Breast epithelium (tissue), 4 donors: ENCODE data around the gene TRIM10. TPM values are rescaled to one million over a fixed set of nuclear protein-coding genes. Genes with fewer than 3 reads are reported as not detected.

Experiments used
- DNase-seq, 2 donors: peaks; one replicate each; pipeline ENCODE4 v3.0.0-alpha.2; 2019; ENCODE audit warnings: low spot score in 2 of 2
- H3K27ac ChIP-seq, 2 donors: fragments of 200-600 bp; sonication (generic) in 1 of 2; one replicate each; pipeline ENCODE4 v1.5.1; 2016 to 2019; ENCODE audit warnings: mild to moderate bottlenecking in 1 of 2
- H3K27me3 ChIP-seq, 2 donors: fragments of 200-600 bp; sonication (generic) in 1 of 2; one replicate each; pipeline versions ENCODE4 v1.5.1 to v1.6.0; 2017 to 2019; ENCODE audit warnings: control low read depth in 1 of 2, mild to moderate bottlenecking in 1 of 2
- H3K36me3 ChIP-seq: fragments of 200-600 bp; one replicate; pipeline ENCODE4 v1.5.1; 2019
- H3K4me1 ChIP-seq, 2 donors: fragments of 200-600 bp; sonication (generic); one replicate each; pipeline ENCODE4 v1.5.1; 2016 to 2019; ENCODE audit warnings: control low read depth in 1 of 2
- H3K4me3 ChIP-seq, 3 donors: fragments of 200-600 bp; sonication (generic); 1 replicate in 2 of 3; 2 replicates in 1 of 3; pipeline ENCODE4 v1.5.1; 2016 to 2019; ENCODE audit warnings: mild to moderate bottlenecking in 3 of 3, moderate library complexity in 2 of 3
- H3K9me3 ChIP-seq, 2 donors: fragments of 200-600 bp; sonication (generic) in 1 of 2; one replicate each; pipeline ENCODE4 v1.5.1; 2016 to 2019; ENCODE audit warnings: control low read depth in 1 of 2
- POLR2A ChIP-seq: fragments of 450-650 bp; IDR thresholded peaks from one replicate; pipeline ENCODE4 v1.6.1; 2016; ENCODE audit warnings: antibody characterized with exemption, mild to moderate bottlenecking, moderate library complexity
- POLR2AphosphoS5 ChIP-seq, 3 donors: sonication (generic); formaldehyde crosslinking; IDR thresholded peaks; one replicate each; pipeline ENCODE4 v1.6.1; 2017; ENCODE audit warnings: antibody characterized with exemption in 3 of 3
- intact Hi-C: fragments of 100-400 bp; cut with DNase I; formaldehyde crosslinking; loops from one replicate; pipeline ENCODE4 v1.15.1; 2023; ENCODE audit warnings: low total_unique reads
- total RNA-seq, 3 donors: library from RNA; depleted of rRNA; stranded (reverse); fragments of >200 nt; gene quantifications; one replicate each; pipeline ENCODE4 v1.1.0, GENCODE V29; 2016
- TF ChIP-seq, protein P1 (sequence below), 3 donors: fragments of 450-650 bp; IDR thresholded peaks; one replicate each; pipeline ENCODE4 v1.5.1; 2016 to 2017; ENCODE audit warnings: antibody characterized with exemption in 3 of 3, mild to moderate bottlenecking in 3 of 3, moderate library complexity in 3 of 3

Gene TRIM10
- total RNA-seq, 3 donors from 2014 or later, result not detected

DNA sequence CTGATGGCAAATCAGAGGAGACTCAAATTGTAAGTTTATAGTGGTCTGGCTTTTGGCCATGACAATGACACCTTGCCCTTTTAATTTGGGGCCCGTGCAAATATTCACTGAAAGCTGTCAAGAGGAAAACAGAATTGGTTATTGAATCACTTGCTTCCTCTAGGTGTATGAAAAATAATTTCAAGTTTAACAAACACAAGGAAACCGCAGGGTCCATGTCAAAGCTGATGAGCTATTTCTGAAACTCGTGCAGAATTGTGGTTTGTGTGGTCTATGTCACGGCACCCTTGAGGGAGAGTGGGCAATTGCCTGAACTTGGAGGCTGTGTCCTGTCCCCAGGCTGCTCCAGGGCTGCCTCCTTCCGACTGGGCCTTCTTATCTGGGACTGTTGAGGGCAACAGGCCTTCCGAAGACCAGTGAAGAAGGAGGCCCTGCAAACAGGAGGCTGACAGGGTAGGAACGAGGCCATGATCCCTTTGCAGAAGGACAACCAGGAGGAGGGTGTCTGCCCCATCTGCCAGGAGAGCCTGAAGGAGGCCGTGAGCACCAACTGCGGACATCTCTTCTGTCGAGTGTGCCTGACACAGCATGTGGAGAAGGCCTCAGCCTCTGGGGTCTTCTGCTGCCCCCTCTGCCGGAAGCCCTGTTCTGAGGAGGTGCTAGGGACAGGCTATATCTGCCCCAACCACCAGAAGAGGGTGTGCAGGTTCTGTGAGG lies 24.3 kb downstream of the TRIM10 start:
- Histone ChIP-seq H3K9me3 (no peaks in the 10 kb centered on the region), H3K27me3 (peaks cover 0 to 8% of the 10 kb centered on the region in 2 donors), H3K27ac (no peak overlapping the region), H3K4me1 (no peaks in the 10 kb centered on the region), H3K36me3 (no peaks in the 10 kb centered on the region), H3K4me3 (no peak overlapping the region)
- TF ChIP-seq POLR2AphosphoS5 (IDR thresholded peaks at IDR 0.05) (no peak), POLR2A (no peak)
- TF ChIP-seq, protein P1, sequence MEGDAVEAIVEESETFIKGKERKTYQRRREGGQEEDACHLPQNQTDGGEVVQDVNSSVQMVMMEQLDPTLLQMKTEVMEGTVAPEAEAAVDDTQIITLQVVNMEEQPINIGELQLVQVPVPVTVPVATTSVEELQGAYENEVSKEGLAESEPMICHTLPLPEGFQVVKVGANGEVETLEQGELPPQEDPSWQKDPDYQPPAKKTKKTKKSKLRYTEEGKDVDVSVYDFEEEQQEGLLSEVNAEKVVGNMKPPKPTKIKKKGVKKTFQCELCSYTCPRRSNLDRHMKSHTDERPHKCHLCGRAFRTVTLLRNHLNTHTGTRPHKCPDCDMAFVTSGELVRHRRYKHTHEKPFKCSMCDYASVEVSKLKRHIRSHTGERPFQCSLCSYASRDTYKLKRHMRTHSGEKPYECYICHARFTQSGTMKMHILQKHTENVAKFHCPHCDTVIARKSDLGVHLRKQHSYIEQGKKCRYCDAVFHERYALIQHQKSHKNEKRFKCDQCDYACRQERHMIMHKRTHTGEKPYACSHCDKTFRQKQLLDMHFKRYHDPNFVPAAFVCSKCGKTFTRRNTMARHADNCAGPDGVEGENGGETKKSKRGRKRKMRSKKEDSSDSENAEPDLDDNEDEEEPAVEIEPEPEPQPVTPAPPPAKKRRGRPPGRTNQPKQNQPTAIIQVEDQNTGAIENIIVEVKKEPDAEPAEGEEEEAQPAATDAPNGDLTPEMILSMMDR (IDR thresholded peaks at IDR 0.05), result no peak
- intact Hi-C loops, result no loop called here
- DNase-seq, result no peak

DNA sequence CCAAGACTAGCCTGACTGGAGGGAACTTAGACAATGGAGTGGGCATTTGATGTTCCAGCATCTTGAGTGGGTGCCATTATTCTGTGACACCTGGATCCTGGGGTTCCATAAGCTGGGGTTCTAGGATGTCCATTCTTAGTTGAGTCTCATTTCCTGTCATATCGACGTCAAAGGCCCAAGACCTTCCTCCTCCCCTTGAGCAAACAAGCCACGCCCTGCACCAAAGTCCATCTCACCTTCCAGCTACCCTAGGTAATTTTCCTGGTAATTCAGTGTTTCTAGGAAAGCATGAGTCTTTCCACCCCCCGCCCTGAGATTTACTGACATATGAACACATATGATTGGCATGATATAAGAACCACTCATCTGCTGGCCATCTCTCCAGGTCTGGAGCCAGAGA lies 25.3 kb downstream of the TRIM10 start, which contains the start of gene TRIM40:
TSS of gene TRIM40 (plus strand) at position 384 of the 400 bp plus-strand sequence. CDS start 897 bp downstream, outside the sequence.
- no peaks in the 10 kb centered on the region for H3K4me1 ChIP-seq
- peaks cover 0 to 15% of the 10 kb centered on the region in 2 donors for H3K27me3 ChIP-seq
- H3K27ac ChIP-seq, result no peak within 1 kb of the TSS
- intact Hi-C loops, result no loop called here
- H3K4me3 ChIP-seq, result no peak within 1 kb of the TSS
- H3K9me3 ChIP-seq, result no peaks in the 10 kb centered on the region
- no peak for DNase-seq
- TF ChIP-seq POLR2AphosphoS5 (IDR thresholded peaks at IDR 0.05), result no peak
- TF ChIP-seq, protein P1 (IDR thresholded peaks at IDR 0.05), result no peak
- TF ChIP-seq POLR2A, result no peak
- no peaks in the 10 kb centered on the region for H3K36me3 ChIP-seq

DNA sequence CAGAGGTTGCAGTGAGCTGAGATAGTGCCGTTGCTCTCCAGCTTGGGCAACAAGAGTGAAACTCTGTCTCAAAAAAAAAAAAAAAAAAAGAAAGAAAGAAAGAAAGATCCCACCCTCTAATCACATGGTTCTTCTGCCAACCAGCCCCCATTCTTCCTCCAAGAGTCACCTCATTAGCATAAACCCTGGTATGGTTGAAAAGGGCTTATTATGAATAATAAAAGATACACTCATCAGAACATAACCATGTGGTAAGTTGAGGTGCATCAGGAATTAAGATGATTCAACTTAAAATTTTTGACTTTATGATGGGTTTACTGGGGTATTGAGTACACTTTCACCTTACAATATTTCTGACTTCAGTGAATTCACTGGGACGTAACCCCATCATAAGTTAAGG lies 25.9 kb downstream of the TRIM10 start:
- H3K4me1 ChIP-seq, result no peaks in the 10 kb centered on the region
- intact Hi-C loops, result no loop called here
- no peak for DNase-seq
- H3K27me3 ChIP-seq, result peaks cover 0 to 19% of the 10 kb centered on the region in 2 donors
- no peak overlapping the region for H3K27ac ChIP-seq
- H3K36me3 ChIP-seq, result no peaks in the 10 kb centered on the region
- TF ChIP-seq, protein P1 (IDR thresholded peaks at IDR 0.05), result no peak
- TF ChIP-seq POLR2A (no peak), POLR2AphosphoS5 (IDR thresholded peaks at IDR 0.05) (no peak)
- H3K4me3 ChIP-seq, result no peak overlapping the region
- no peaks in the 10 kb centered on the region for H3K9me3 ChIP-seq

DNA sequence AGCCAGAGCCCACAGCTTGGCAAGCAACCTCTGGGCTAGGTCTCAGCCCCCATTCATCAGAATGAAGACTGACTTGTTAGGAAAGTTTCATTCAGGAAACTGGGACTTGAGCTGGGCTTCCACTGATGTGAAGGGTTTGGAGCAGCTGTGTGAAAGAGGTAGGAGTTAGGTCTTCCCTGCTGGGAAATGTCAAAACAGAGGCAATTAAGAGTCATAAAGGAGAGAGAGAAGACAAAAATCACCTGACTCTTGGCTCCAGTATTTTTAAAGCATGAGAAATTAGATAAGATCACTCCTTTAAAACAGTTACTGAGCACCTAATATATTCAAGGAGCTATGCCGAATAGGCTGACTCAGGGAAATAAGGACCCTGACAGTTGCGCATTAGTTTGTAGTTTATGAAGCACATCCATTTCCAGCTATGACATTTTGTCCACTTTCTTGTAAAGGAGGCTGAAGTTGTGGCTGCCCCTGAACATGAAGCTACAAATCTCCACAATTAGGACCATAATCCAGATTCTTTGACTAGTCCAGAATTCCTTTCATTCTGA lies 29.0 kb downstream of the TRIM10 start:
- TF ChIP-seq, protein P1 (IDR thresholded peaks at IDR 0.05), result no peak
- peaks cover 0 to 48% of the 10 kb centered on the region in 2 donors for H3K27me3 ChIP-seq
- DNase-seq, result no peak
- no peaks in the 10 kb centered on the region for H3K9me3 ChIP-seq
- intact Hi-C loops, result no loop called here
- no peak overlapping the region for H3K4me3 ChIP-seq
- H3K36me3 ChIP-seq, result no peaks in the 10 kb centered on the region
- H3K4me1 ChIP-seq, result no peaks in the 10 kb centered on the region
- H3K27ac ChIP-seq, result no peak overlapping the region
